ENCODE data around the gene ARMC2. TPM values are rescaled to one million over a fixed set of nuclear protein-coding genes. Genes with fewer than 3 reads are reported as not detected.

The ARMC2 gene
- total RNA-seq, 1 experiment from 2014 or later: 1.1 TPM

- no peaks in the 10 kb centered on the region for H3F3A ChIP-seq (ENCODE audit: low read length, unreplicated experiment)
- peaks cover 12% of the 10 kb centered on the region for H3K4me1 ChIP-seq (ENCODE audit: insufficient read depth, low read length)
- no peaks in the 10 kb centered on the region for H3K36me3 ChIP-seq (ENCODE audit: low read depth, low read length)
- no peak overlapping the region; the same call in 1 of the 2 replicates for H3K9ac ChIP-seq (ENCODE audit: low read length)
- H2AFZ ChIP-seq (ENCODE audit: low read length): no peak overlapping the region
- ChIA-PET POLR2A (ENCODE audit: unreplicated experiment) (no interaction called here), CTCF (interaction anchor here (0.6 kb wide), 1 partner anchor 388 kb away, joined by 4 read pairs; no protein-coding TSS in a partner anchor)
- peak overlapping the region; percentile 22; the same call in 1 of the 2 replicates for H3K4me2 ChIP-seq (ENCODE audit: low read length)
- peak overlapping the region; percentile 41 for H3K27ac ChIP-seq (ENCODE audit: low read length)
- ATAC-seq: peak; percentile 55
- H3K27me3 ChIP-seq (ENCODE audit: low read length): no peaks in the 10 kb centered on the region
- H3K9me2 ChIP-seq (replicated peaks; ENCODE audit: low read length): no peaks in the 10 kb centered on the region
- intact Hi-C loops (cut with micrococcal nuclease): no loop called here
- peak; percentile 71 for DNase-seq
- H3K4me3 ChIP-seq (ENCODE audit: low read length): no peak overlapping the region
- no TSS peak for BruUV-seq (replicated peaks)
- no peak for TF ChIP-seq CTCF (conservative IDR thresholded peaks at IDR 0.05; ENCODE audit: low read depth, low read length)
- no peak for TF ChIP-seq EZH2phosphoT487 (IDR thresholded peaks at IDR 0.05; ENCODE audit: borderline replicate concordance, low read length)
- TF ChIP-seq EZH2 (IDR thresholded peaks at IDR 0.05; ENCODE audit: low read length, unreplicated experiment): no peak
- no peaks in the 10 kb centered on the region for H3K9me3 ChIP-seq (ENCODE audit: low read length)
- no peaks in the 10 kb centered on the region for H4K20me1 ChIP-seq (ENCODE audit: low read length)
- H3K79me2 ChIP-seq (ENCODE audit: low read length): no peaks in the 10 kb centered on the region
These were observed 99.1 kb downstream of the ARMC2 start for GRCh38 chr6:108947114-108947854.

- no peak for DNase-seq
- H3K9ac ChIP-seq (ENCODE audit: low read length): no peak overlapping the region
- H3K36me3 ChIP-seq (ENCODE audit: low read depth, low read length): no peaks in the 10 kb centered on the region
- no peak overlapping the region for H3K4me3 ChIP-seq (ENCODE audit: low read length)
- H3K9me3 ChIP-seq (ENCODE audit: low read length): no peaks in the 10 kb centered on the region
- no peaks in the 10 kb centered on the region for H4K20me1 ChIP-seq (ENCODE audit: low read length)
- ATAC-seq: no peak
- ChIA-PET POLR2A (ENCODE audit: unreplicated experiment) (no interaction called here), CTCF (interaction anchor here (0.6 kb wide), 1 partner anchor 389 kb away, joined by 4 read pairs; no protein-coding TSS in a partner anchor)
- no peaks in the 10 kb centered on the region for H3K79me2 ChIP-seq (ENCODE audit: low read length)
- no peak overlapping the region for H3K4me2 ChIP-seq (ENCODE audit: low read length)
- H2AFZ ChIP-seq (ENCODE audit: low read length): no peak overlapping the region
- H3K9me2 ChIP-seq (replicated peaks; ENCODE audit: low read length): no peaks in the 10 kb centered on the region
- peaks cover 12% of the 10 kb centered on the region for H3K4me1 ChIP-seq (ENCODE audit: insufficient read depth, low read length)
- no peaks in the 10 kb centered on the region for H3K27me3 ChIP-seq (ENCODE audit: low read length)
- no peak for TF ChIP-seq CTCF (conservative IDR thresholded peaks at IDR 0.05; ENCODE audit: low read depth, low read length)
- no peak for TF ChIP-seq EZH2phosphoT487 (IDR thresholded peaks at IDR 0.05; ENCODE audit: borderline replicate concordance, low read length)
- TF ChIP-seq EZH2 (IDR thresholded peaks at IDR 0.05; ENCODE audit: low read length, unreplicated experiment): no peak
- no peak overlapping the region for H3K27ac ChIP-seq (ENCODE audit: low read length)
- BruUV-seq (replicated peaks): no TSS peak
- no peaks in the 10 kb centered on the region for H3F3A ChIP-seq (ENCODE audit: low read length, unreplicated experiment)
- intact Hi-C loops (cut with micrococcal nuclease): no loop called here
These were observed 100.0 kb downstream of the ARMC2 start for GRCh38 chr6:108948181-108948661.

- DNase-seq (no peak), ATAC-seq (no peak)
- no TSS peak for BruUV-seq (replicated peaks)
- ChIA-PET POLR2A (ENCODE audit: unreplicated experiment) (no interaction called here), CTCF (no interaction called here)
- Histone ChIP-seq H3K27me3 (ENCODE audit: low read length) (no peaks in the 10 kb centered on the region), H3K36me3 (ENCODE audit: low read depth, low read length) (no peaks in the 10 kb centered on the region), H3K4me1 (ENCODE audit: insufficient read depth, low read length) (peaks cover 12% of the 10 kb centered on the region), H3K4me3 (ENCODE audit: low read length) (no peak overlapping the region), H3K79me2 (ENCODE audit: low read length) (no peaks in the 10 kb centered on the region), H2AFZ (ENCODE audit: low read length) (no peak overlapping the region), H3F3A (ENCODE audit: low read length, unreplicated experiment) (no peaks in the 10 kb centered on the region), H3K9me3 (ENCODE audit: low read length) (no peaks in the 10 kb centered on the region), H3K27ac (ENCODE audit: low read length) (no peak overlapping the region), H4K20me1 (ENCODE audit: low read length) (no peaks in the 10 kb centered on the region), H3K4me2 (ENCODE audit: low read length) (no peak overlapping the region), H3K9ac (ENCODE audit: low read length) (no peak overlapping the region), H3K9me2 (replicated peaks; ENCODE audit: low read length) (no peaks in the 10 kb centered on the region)
- intact Hi-C loops (cut with micrococcal nuclease): no loop called here
- TF ChIP-seq EZH2phosphoT487 (IDR thresholded peaks at IDR 0.05; ENCODE audit: borderline replicate concordance, low read length) (no peak), EZH2 (IDR thresholded peaks at IDR 0.05; ENCODE audit: low read length, unreplicated experiment) (no peak), CTCF (conservative IDR thresholded peaks at IDR 0.05; ENCODE audit: low read depth, low read length) (no peak)
These were observed 103.2 kb downstream of the ARMC2 start for GRCh38 chr6:108951351-108951953.
